RWPE2 (cell line): ENCODE measurements around the gene GGA3.
A peak's percentile ranks its signal among the peaks of the same experiment; 100 is the strongest.

Experiments used
- ATAC-seq: fragments of 200-7000 bp; cut with Tn5 transposase; 3 replicates; pipeline ENCODE4 v1.9.1; 2021; ENCODE audit warnings: low read depth
- DNase-seq: peaks from one replicate; pipeline ENCODE4 v3.0.0-alpha.2; 2020; ENCODE audit warnings: low spot score
- H3K27ac ChIP-seq: fragments of 450-650 bp; 2 replicates; pipeline ENCODE4 v1.5.1; 2017; ENCODE audit warnings: mild to moderate bottlenecking; ENCODE audit not compliant: poor library complexity, severe bottlenecking
- H3K27me3 ChIP-seq: fragments of 250-450 bp; sonication (Bioruptor Pico); 2 replicates; pipeline ENCODE4 v1.5.1; 2021; ENCODE audit warnings: mild to moderate bottlenecking, moderate library complexity; ENCODE audit not compliant: insufficient read depth, poor library complexity, severe bottlenecking
- H3K36me3 ChIP-seq: fragments of 250-450 bp; sonication (Bioruptor Pico); 2 replicates; pipeline ENCODE4 v1.5.1; 2020; ENCODE audit warnings: low read depth, mild to moderate bottlenecking, moderate library complexity
- H3K4me1 ChIP-seq: fragments of 250-450 bp; sonication (Bioruptor Pico); 2 replicates; pipeline ENCODE4 v1.5.1; 2021; ENCODE audit warnings: mild to moderate bottlenecking, moderate library complexity; ENCODE audit not compliant: insufficient read depth, poor library complexity, severe bottlenecking
- H3K4me3 ChIP-seq: fragments of 250-450 bp; sonication (Bioruptor Pico); 2 replicates; pipeline ENCODE4 v1.5.1; 2021; ENCODE audit warnings: mild to moderate bottlenecking, moderate library complexity; ENCODE audit not compliant: severe bottlenecking
- H3K9me3 ChIP-seq: fragments of 250-450 bp; sonication (Bioruptor Pico); 2 replicates; pipeline ENCODE4 v1.5.1; 2021; ENCODE audit warnings: mild to moderate bottlenecking, moderate library complexity; ENCODE audit not compliant: severe bottlenecking
- CTCF ChIP-seq: fragments of 450-650 bp; IDR thresholded peaks from one replicate; pipeline ENCODE4 v1.5.1; 2017; ENCODE audit warnings: mild to moderate bottlenecking, moderate library complexity; ENCODE audit not compliant: poor library complexity, severe bottlenecking

Gene GGA3

GRCh38 chr17:75240394-75241142 is 20.8 kb downstream of the GGA3 start:
- peak; percentile 17; the same call in 2 of the 3 replicates for ATAC-seq
- peaks cover 90% of the 10 kb centered on the region for H3K36me3 ChIP-seq

GRCh38 chr17:75239778-75240393 is 21.5 kb downstream of the GGA3 start:
- Histone ChIP-seq H3K27ac (no peak overlapping the region), H3K36me3 (peaks cover 91% of the 10 kb centered on the region), H3K27me3 (no peaks in the 10 kb centered on the region), H3K4me1 (no peaks in the 10 kb centered on the region), H3K4me3 (no peak overlapping the region), H3K9me3 (no peaks in the 10 kb centered on the region)
- DNase-seq, result no peak
- no peak for TF ChIP-seq CTCF
- no peak for ATAC-seq

More at GRCh38 chr17:75240394-75241142, 20.8 kb downstream of the GGA3 start:
- no peak for DNase-seq
- H3K9me3 ChIP-seq, result no peaks in the 10 kb centered on the region
- peak; percentile 41 for TF ChIP-seq CTCF
- no peaks in the 10 kb centered on the region for H3K4me1 ChIP-seq
- H3K4me3 ChIP-seq, result no peak overlapping the region
- no peaks in the 10 kb centered on the region for H3K27me3 ChIP-seq
- no peak overlapping the region for H3K27ac ChIP-seq

- Histone ChIP-seq H3K27me3 (no peaks in the 10 kb centered on the region), H3K27ac (no peak overlapping the region), H3K36me3 (peaks cover 91% of the 10 kb centered on the region), H3K4me1 (no peaks in the 10 kb centered on the region), H3K9me3 (no peaks in the 10 kb centered on the region), H3K4me3 (no peak overlapping the region)
- ATAC-seq (no peak), DNase-seq (no peak)
- TF ChIP-seq CTCF, result no peak
Measured at GRCh38 chr17:75239214-75239613, 22.2 kb downstream of the GGA3 start.

GRCh38 chr17:75238684-75239191 is 22.7 kb downstream of the GGA3 start:
- DNase-seq (no peak), ATAC-seq (peak; percentile 74)
- Histone ChIP-seq H3K36me3 (peaks cover 91% of the 10 kb centered on the region), H3K27me3 (no peaks in the 10 kb centered on the region), H3K4me1 (no peaks in the 10 kb centered on the region), H3K27ac (no peak overlapping the region), H3K9me3 (no peaks in the 10 kb centered on the region), H3K4me3 (no peak overlapping the region)
- TF ChIP-seq CTCF, result peak; percentile 82

GRCh38 chr17:75238020-75238580 is 23.3 kb downstream of the GGA3 start:
- Histone ChIP-seq H3K36me3 (peaks cover 89% of the 10 kb centered on the region), H3K4me3 (no peak overlapping the region), H3K27ac (no peak overlapping the region), H3K9me3 (no peaks in the 10 kb centered on the region), H3K4me1 (no peaks in the 10 kb centered on the region), H3K27me3 (no peaks in the 10 kb centered on the region)
- TF ChIP-seq CTCF, result no peak
- no peak for ATAC-seq
- DNase-seq, result no peak
